CD4-positive, alpha-beta memory T cell (primary cell): ENCODE data around the gene WWP2. TPM values are rescaled to one million over a fixed set of nuclear protein-coding genes. Genes with fewer than 3 reads are reported as not detected.

Experiments used
- CTCF ChIA-PET: fragments of 350-600 bp; sonication (Branson Sonifier 250); formaldehyde crosslinking; loops from one replicate; lab custom pipeline; 2021; ENCODE audit warnings: inconsistent platforms; ENCODE audit not compliant: partially characterized antibody; lab: Charles Lee
- POLR2A ChIA-PET: fragments of 350-600 bp; sonication (Branson Sonifier 250); formaldehyde crosslinking; loops from one replicate; lab custom pipeline; 2021; ENCODE audit not compliant: partially characterized antibody; lab: Charles Lee
- DNase-seq, 5 donors: peaks; one replicate each; pipeline versions ENCODE4 v3.0.0 to v3.0.0-alpha.2; 2020 to 2022; ENCODE audit warnings: mixed read lengths in 1 of 5
- H3K27ac ChIP-seq: one replicate; pipeline ENCODE4 v1.7.0; 2013; ENCODE audit warnings: low read depth, low read length
- H3K27me3 ChIP-seq: 2 replicates; pipeline ENCODE4 v1.7.0; 2013; ENCODE audit warnings: mild to moderate bottlenecking, low read length, moderate library complexity; ENCODE audit not compliant: insufficient read depth
- H3K36me3 ChIP-seq: 2 replicates; pipeline ENCODE4 v1.7.0; 2013; ENCODE audit warnings: mild to moderate bottlenecking, low read length, moderate library complexity; ENCODE audit not compliant: insufficient read depth
- H3K4me1 ChIP-seq: 2 replicates; pipeline ENCODE4 v1.7.0; 2013; ENCODE audit warnings: mild to moderate bottlenecking, low read length, moderate library complexity; ENCODE audit not compliant: insufficient read depth
- H3K4me3 ChIP-seq, 2 donors: one replicate each; pipeline ENCODE4 v1.7.0; 2013; ENCODE audit warnings: low read length in 2 of 2, mild to moderate bottlenecking in 1 of 2
- H3K9me3 ChIP-seq, 2 donors: one replicate each; pipeline ENCODE4 v1.7.0; 2013; ENCODE audit warnings: low read length in 2 of 2, control low read depth in 1 of 2; ENCODE audit not compliant: control insufficient read depth in 1 of 2
- H3K27ac Mint-ChIP-seq, 7 donors: one replicate each; pipeline ENCODE4 v1.8.0; 2020 to 2021; ENCODE audit warnings: mixed read lengths in 7 of 7, mild to moderate bottlenecking in 6 of 7, inconsistent platforms in 3 of 7, moderate library complexity in 3 of 7
- H3K27me3 Mint-ChIP-seq, 2 donors: one replicate each; pipeline ENCODE4 v1.8.0; 2020 to 2021; ENCODE audit warnings: mixed read lengths in 2 of 2
- H3K36me3 Mint-ChIP-seq, 2 donors: one replicate each; pipeline ENCODE4 v1.8.0; 2020 to 2021; ENCODE audit warnings: mixed read lengths in 2 of 2, inconsistent platforms in 1 of 2, mild to moderate bottlenecking in 1 of 2
- H3K4me1 Mint-ChIP-seq, 4 donors: one replicate each; pipeline ENCODE4 v1.8.0; 2020 to 2021; ENCODE audit warnings: mixed read lengths in 4 of 4, mild to moderate bottlenecking in 1 of 4
- H3K4me3 Mint-ChIP-seq, 8 donors: one replicate each; pipeline ENCODE4 v1.8.0; 2020 to 2021; ENCODE audit warnings: mixed read lengths in 8 of 8, mild to moderate bottlenecking in 7 of 8, moderate library complexity in 6 of 8, inconsistent platforms in 3 of 8
- H3K9me3 Mint-ChIP-seq, 8 donors: one replicate each; pipeline ENCODE4 v1.8.0; 2020 to 2021; ENCODE audit warnings: mixed read lengths in 8 of 8, mild to moderate bottlenecking in 5 of 8, inconsistent platforms in 3 of 8, moderate library complexity in 1 of 8
- intact Hi-C: fragments of 100-400 bp; cut with micrococcal nuclease; formaldehyde crosslinking; loops from one replicate; pipeline ENCODE4 v1.15.1; 2023
- polyA plus RNA-seq, 2 donors: library from polyadenylated mRNA; unstranded; fragments of 300-500 nt; fragmentation: Illumina TruSeq; gene quantifications; one replicate each; pipeline ENCODE4 v1.2.3, GENCODE V29; 2021
- total RNA-seq, 2 experiments: library from RNA; stranded (reverse); gene quantifications; one replicate each; pipeline ENCODE4 v1.2.3, GENCODE V29; 2021

WWP2 gene
- total and polyA plus RNA-seq, 4 experiments from 2014 or later = 27.8 to 77.0 (median 62.8) TPM

- H3K9me3 Mint-ChIP-seq = no peaks in the 10 kb centered on the region
- H3K9me3 ChIP-seq = no peaks in the 10 kb centered on the region
- ChIA-PET POLR2A (no interaction called here), CTCF (interaction anchor here (5.0 kb wide), 1 partner anchor 15 kb away, joined by 23 read pairs; no protein-coding TSS in a partner anchor)
- peaks cover 61% of the 10 kb centered on the region for H3K36me3 ChIP-seq
- H3K27me3 ChIP-seq = no peaks in the 10 kb centered on the region
- intact Hi-C loops = no loop called here
- no peaks in the 10 kb centered on the region for H3K4me1 Mint-ChIP-seq
- H3K4me3 Mint-ChIP-seq = no peak overlapping the region
- no peaks in the 10 kb centered on the region for H3K27me3 Mint-ChIP-seq
- H3K27ac Mint-ChIP-seq = no peak overlapping the region
- no peak for DNase-seq
- no peak overlapping the region for H3K4me3 ChIP-seq
- no peak overlapping the region for H3K27ac ChIP-seq
- H3K4me1 ChIP-seq = no peaks in the 10 kb centered on the region
- H3K36me3 Mint-ChIP-seq = peaks cover 55 to 77% of the 10 kb centered on the region in 2 donors
Observed at GRCh38 chr16:69932228-69932627, 170.1 kb downstream of the WWP2 start.

GRCh38 chr16:69932691-69933392 lies 170.7 kb downstream of the WWP2 start:
- Mint-ChIP-seq H3K27me3 (no peaks in the 10 kb centered on the region), H3K36me3 (peaks cover 59 to 82% of the 10 kb centered on the region in 2 donors), H3K4me3 (no peak overlapping the region), H3K9me3 (no peaks in the 10 kb centered on the region), H3K27ac (peak overlapping the region in 1 of 7 donors; percentile 35), H3K4me1 (no peaks in the 10 kb centered on the region)
- ChIA-PET POLR2A (no interaction called here), CTCF (no interaction called here)
- Histone ChIP-seq H3K27ac (no peak overlapping the region), H3K9me3 (no peaks in the 10 kb centered on the region), H3K36me3 (peaks cover 67% of the 10 kb centered on the region), H3K4me3 (no peak overlapping the region), H3K27me3 (no peaks in the 10 kb centered on the region), H3K4me1 (no peaks in the 10 kb centered on the region)
- intact Hi-C loops = no loop called here
- no peak for DNase-seq

DNA sequence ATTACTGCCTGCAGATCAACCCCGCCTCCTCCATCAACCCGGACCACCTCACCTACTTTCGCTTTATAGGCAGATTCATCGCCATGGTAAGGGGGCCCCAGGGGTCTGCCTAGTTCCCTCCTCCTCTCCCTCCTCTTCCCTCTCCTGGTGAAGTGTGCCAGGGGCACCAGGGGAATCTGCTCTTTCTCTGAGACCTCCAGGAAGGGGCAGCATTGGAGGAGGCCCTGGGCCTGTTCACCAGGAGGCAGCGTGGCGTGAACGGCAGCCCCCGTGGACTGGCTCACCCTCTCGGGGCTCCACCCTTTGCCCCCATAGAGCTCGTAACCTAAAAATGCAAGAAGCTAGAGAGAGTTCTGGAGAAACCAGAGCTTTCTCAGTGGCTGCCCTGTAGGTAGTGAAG lies 171.9 kb downstream of the WWP2 start:
- intact Hi-C loops = no loop called here
- H3K27ac ChIP-seq = no peak overlapping the region
- H3K9me3 ChIP-seq = no peaks in the 10 kb centered on the region
- no peaks in the 10 kb centered on the region for H3K4me1 ChIP-seq
- no peak for DNase-seq
- H3K36me3 ChIP-seq = peaks cover 78% of the 10 kb centered on the region
- no peak overlapping the region for H3K27ac Mint-ChIP-seq
- H3K4me3 ChIP-seq = no peak overlapping the region
- no peaks in the 10 kb centered on the region for H3K27me3 ChIP-seq
- H3K27me3 Mint-ChIP-seq = no peaks in the 10 kb centered on the region
- POLR2A ChIA-PET = no interaction called here
- CTCF ChIA-PET = no interaction called here
- H3K36me3 Mint-ChIP-seq = peaks cover 59 to 85% of the 10 kb centered on the region in 2 donors
- H3K4me3 Mint-ChIP-seq = no peak overlapping the region
- no peaks in the 10 kb centered on the region for H3K9me3 Mint-ChIP-seq
- no peaks in the 10 kb centered on the region for H3K4me1 Mint-ChIP-seq

GRCh38 chr16:69934751-69935150 lies 172.6 kb downstream of the WWP2 start:
- Histone ChIP-seq H3K4me1 (no peaks in the 10 kb centered on the region), H3K27me3 (no peaks in the 10 kb centered on the region), H3K9me3 (no peaks in the 10 kb centered on the region), H3K4me3 (no peak overlapping the region), H3K27ac (no peak overlapping the region), H3K36me3 (peaks cover 85% of the 10 kb centered on the region)
- ChIA-PET POLR2A (no interaction called here), CTCF (no interaction called here)
- intact Hi-C loops = no loop called here
- H3K4me1 Mint-ChIP-seq = no peaks in the 10 kb centered on the region
- H3K27ac Mint-ChIP-seq = no peak overlapping the region
- peaks cover 59 to 87% of the 10 kb centered on the region in 2 donors for H3K36me3 Mint-ChIP-seq
- H3K9me3 Mint-ChIP-seq = no peaks in the 10 kb centered on the region
- no peaks in the 10 kb centered on the region for H3K27me3 Mint-ChIP-seq
- H3K4me3 Mint-ChIP-seq = no peak overlapping the region
- DNase-seq = no peak

- H3K4me3 ChIP-seq = no peak overlapping the region
- POLR2A ChIA-PET = no interaction called here
- no peak overlapping the region for H3K27ac Mint-ChIP-seq
- no peak overlapping the region for H3K27ac ChIP-seq
- no peaks in the 10 kb centered on the region for H3K4me1 Mint-ChIP-seq
- peaks cover 87% of the 10 kb centered on the region for H3K36me3 ChIP-seq
- no peaks in the 10 kb centered on the region for H3K4me1 ChIP-seq
- H3K9me3 Mint-ChIP-seq = no peaks in the 10 kb centered on the region
- CTCF ChIA-PET = interaction anchor here (0.9 kb wide), 1 partner anchor 7 kb away, joined by 3 read pairs; no protein-coding TSS in a partner anchor
- H3K9me3 ChIP-seq = no peaks in the 10 kb centered on the region
- peaks cover 59 to 86% of the 10 kb centered on the region in 2 donors for H3K36me3 Mint-ChIP-seq
- no peaks in the 10 kb centered on the region for H3K27me3 ChIP-seq
- no peak overlapping the region for H3K4me3 Mint-ChIP-seq
- no peak for DNase-seq
- no peaks in the 10 kb centered on the region for H3K27me3 Mint-ChIP-seq
- intact Hi-C loops = no loop called here
Observed at GRCh38 chr16:69935278-69935711, 173.2 kb downstream of the WWP2 start.

DNA sequence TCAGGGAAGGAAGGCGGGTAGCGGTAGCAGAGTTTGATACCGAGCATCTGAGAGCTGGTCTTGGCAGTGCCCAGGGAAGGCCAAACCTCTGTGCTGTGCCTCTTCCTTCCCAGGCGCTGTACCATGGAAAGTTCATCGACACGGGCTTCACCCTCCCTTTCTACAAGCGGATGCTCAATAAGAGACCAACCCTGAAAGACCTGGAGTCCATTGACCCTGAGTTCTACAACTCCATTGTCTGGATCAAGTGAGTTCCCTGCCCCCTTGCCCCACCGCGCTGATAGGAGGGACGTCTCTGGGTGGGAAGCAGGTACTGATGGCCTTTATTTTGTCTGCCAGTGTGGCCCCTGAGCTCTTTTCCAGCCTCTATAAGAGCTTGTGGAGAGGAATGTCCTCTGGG lies 173.6 kb downstream of the WWP2 start:
- Mint-ChIP-seq H3K27ac (no peak overlapping the region), H3K9me3 (no peaks in the 10 kb centered on the region), H3K36me3 (peaks cover 61 to 89% of the 10 kb centered on the region in 2 donors), H3K4me1 (no peaks in the 10 kb centered on the region), H3K4me3 (no peak overlapping the region), H3K27me3 (no peaks in the 10 kb centered on the region)
- Histone ChIP-seq H3K4me3 (no peak overlapping the region), H3K9me3 (no peaks in the 10 kb centered on the region), H3K27me3 (no peaks in the 10 kb centered on the region), H3K27ac (no peak overlapping the region), H3K4me1 (no peaks in the 10 kb centered on the region), H3K36me3 (peaks cover 87% of the 10 kb centered on the region)
- intact Hi-C loops = no loop called here
- POLR2A ChIA-PET = no interaction called here
- DNase-seq = no peak
- CTCF ChIA-PET = interaction anchor here (0.9 kb wide), 1 partner anchor 8 kb away, joined by 3 read pairs; no protein-coding TSS in a partner anchor

DNA sequence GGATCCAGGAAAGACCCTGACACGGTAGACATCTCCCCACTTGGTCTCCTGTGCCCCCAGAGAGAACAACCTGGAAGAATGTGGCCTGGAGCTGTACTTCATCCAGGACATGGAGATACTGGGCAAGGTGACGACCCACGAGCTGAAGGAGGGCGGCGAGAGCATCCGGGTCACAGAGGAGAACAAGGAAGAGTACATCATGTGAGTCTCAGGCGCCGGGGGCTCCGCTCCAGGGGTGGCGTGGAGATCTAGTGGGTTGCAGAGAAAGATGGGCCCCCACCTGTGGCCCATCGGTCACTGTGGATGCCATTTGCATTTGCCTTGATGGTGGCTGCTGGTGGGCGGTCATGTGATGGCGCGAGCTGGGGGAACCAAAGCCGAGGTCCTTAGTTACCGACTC lies 174.1 kb downstream of the WWP2 start:
- no peak overlapping the region for H3K27ac Mint-ChIP-seq
- no peak for DNase-seq
- H3K9me3 Mint-ChIP-seq = no peaks in the 10 kb centered on the region
- H3K36me3 Mint-ChIP-seq = peaks cover 60 to 86% of the 10 kb centered on the region in 2 donors
- POLR2A ChIA-PET = no interaction called here
- H3K27me3 ChIP-seq = no peaks in the 10 kb centered on the region
- H3K36me3 ChIP-seq = peaks cover 85% of the 10 kb centered on the region
- H3K4me3 Mint-ChIP-seq = no peak overlapping the region
- CTCF ChIA-PET = interaction anchor here (0.9 kb wide), 1 partner anchor 8 kb away, joined by 3 read pairs; no protein-coding TSS in a partner anchor
- intact Hi-C loops = no loop called here
- H3K27ac ChIP-seq = no peak overlapping the region
- no peaks in the 10 kb centered on the region for H3K4me1 Mint-ChIP-seq
- H3K4me1 ChIP-seq = no peaks in the 10 kb centered on the region
- H3K4me3 ChIP-seq = no peak overlapping the region
- no peaks in the 10 kb centered on the region for H3K9me3 ChIP-seq
- no peaks in the 10 kb centered on the region for H3K27me3 Mint-ChIP-seq
